ENCODE measurements around the gene PARP12.

Gene PARP12

GRCh38 chr7:140033036-140033435, 29.7 kb downstream of the PARP12 start:
- DNase-seq: no peak

- DNase-seq: no peak
Measured at GRCh38 chr7:140031364-140031763, 31.4 kb downstream of the PARP12 start.

- no peak for DNase-seq
Measured at GRCh38 chr7:140029072-140029471, 33.7 kb downstream of the PARP12 start.

DNA sequence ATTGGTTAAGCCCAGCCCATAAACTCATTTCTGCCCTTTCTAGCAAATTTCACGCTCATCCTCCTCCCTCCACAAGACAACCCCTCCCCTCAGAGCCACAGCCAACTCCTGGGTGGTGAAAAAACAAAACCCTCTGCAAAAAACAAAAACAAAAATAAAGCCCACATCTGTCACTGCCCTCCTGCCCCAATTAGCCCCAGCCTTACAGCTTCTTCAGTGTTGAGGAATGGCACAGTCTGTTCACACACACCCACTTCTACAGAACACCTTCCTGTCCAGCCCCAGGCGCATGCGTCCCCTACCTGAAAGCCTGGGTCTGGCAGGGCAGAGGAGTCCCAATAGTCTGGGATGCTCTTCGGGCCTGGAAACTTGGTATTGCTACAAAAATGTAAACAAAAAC, 34.4 kb downstream of the PARP12 start:
- DNase-seq: no peak

- no peak for DNase-seq
Measured at GRCh38 chr7:140027858-140028257, 34.9 kb downstream of the PARP12 start.

DNA sequence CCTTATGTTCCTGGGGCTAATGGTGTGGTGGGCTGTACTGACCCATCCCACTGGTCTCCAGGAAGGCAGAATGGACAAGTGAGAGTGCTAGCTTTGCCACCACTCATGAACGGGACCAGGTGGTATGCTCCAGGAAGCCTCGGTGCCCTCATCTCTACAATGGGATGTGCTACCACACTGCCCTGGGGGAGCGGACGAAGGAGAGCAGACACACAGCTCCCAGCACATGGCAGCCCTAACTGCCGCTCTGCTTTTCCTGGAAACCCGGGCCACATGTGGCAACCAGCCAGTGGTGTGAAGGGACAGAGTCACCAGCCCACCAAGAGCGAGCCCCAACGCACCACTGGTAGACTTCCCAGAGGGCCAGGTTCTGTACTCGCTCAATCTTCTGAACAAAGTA, 35.8 kb downstream of the PARP12 start:
- DNase-seq: no peak

GRCh38 chr7:140025814-140026433, 36.8 kb downstream of the PARP12 start:
- DNase-seq: no peak

DNA sequence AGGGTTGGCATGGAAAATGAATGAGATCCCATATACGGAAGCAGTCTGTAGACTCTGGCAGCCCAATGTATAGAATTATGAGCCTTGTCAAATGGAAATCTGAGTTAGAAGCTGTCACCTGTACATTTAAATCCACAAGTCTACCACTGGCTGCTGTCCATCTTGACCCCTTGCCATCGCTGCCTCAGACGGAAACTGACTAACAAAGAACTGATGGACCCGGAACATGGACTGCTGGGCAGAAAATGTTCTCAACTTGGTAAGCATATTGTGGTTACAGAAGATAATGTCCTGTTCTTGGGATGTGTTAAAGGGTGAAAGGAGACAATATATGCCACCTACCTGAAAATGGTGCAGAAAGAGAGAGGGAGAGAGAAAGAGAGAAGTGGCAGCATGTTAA, 37.5 kb downstream of the PARP12 start:
- DNase-seq: no peak

DNA sequence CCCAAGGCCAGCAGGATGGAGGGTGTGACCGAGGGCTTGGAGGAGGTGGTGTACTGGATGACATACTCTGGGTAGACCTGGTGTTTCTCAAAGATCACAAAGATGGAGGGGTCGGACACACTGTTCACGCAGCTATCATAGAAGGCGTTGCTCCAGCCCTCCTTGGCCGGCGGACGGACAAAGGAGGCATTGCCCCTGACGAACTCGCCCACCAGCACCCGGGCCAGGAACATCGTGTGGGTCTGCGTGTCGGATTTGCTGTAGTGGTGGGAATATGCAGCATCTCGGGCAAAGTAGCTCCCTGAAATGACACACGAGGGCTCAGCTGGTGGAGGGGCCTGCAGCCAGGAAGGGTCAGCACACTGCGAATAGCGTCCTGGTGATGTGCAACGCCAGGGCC, 38.2 kb downstream of the PARP12 start:
- DNase-seq: no peak

GRCh38 chr7:140023728-140024127, 39.0 kb downstream of the PARP12 start:
- DNase-seq: no peak

- no peak for DNase-seq
Measured at GRCh38 chr7:140022582-140023211, 40.1 kb downstream of the PARP12 start.

DNA sequence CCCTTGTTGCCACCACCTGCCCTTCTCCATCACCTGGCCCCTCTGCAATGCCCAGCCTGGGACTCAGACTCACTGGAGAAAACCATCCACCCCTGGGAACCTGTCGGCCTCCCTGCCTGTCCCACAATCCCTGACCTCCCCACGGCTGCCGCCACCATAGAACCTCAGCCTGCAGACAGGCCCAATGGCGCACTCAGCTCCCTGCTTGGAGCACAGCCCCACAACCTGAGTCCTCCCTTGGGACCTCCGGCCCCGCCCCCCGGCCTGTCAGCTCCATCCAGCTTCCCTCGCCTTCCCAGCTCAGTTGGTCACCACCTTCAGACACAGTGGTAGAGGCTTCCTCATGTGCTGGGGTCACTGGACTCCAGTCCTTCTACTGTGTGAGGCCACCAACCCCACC, 41.1 kb downstream of the PARP12 start:
- DNase-seq: no peak

GRCh38 chr7:140019606-140020005, 43.1 kb downstream of the PARP12 start:
- no peak for DNase-seq

DNA sequence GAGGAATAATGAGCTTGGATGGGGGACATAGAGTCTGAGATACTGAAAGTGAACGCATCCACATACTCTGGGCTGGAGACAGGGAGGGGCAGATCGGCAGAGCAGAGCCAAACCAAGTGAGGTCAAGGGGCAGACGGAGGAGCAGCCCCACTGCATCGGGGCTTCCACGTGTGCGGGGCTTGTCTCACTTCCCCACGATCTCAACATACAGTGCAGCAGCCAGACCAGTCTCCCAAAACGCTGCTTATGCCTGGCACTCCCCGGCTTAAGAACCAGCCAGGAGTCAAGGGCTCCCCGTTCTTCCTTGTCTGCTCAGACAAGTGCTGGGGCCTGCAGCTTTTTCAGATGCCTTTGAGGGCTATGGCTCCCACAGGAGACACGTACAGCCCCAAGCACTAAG, 43.6 kb downstream of the PARP12 start:
- DNase-seq: no peak

DNA sequence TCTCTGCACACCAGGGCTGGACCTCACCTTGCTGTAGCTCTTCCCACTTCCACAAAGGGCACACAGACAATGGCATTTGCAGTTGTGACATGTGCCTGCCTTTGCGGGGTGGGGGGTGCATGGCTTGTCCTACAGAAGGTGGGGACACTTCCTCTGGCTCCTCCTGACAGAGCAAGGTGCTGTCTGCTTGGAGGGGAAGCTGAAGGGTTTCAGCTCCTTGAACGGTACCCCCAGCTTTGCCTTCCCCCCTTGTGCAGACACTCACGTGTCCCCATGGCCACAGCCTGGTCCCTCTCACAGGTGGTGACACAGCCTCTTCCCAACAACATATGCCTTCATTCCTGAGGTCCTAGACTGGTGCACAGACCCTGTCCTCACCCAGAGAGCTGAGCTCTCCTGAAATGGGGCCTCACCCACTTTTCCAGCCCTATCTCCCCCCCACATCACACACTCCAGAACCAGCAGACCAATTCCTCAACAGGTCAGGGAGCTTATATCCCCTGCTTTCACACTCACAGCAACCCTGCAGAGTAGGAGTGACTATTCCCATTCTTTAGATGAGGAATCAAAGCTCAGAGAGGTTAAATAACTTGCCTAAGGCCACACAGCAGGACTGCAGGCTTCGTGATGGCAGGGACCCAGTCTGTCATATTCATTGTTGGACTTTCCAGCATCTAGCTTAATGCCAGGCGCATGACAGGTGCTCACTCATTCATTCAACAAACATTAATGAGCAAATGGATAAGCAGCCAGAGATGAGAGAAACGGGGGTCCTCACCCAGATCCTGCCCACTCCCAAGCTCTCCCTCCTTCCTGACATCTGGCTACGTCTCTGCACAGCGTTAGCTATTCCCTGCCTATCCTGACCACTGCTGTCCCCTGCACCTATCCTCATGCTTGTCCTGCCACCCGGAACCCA, 44.4 kb downstream of the PARP12 start:
- DNase-seq: no peak

GRCh38 chr7:140017543-140017942, 45.2 kb downstream of the PARP12 start:
- no peak for DNase-seq

- DNase-seq: no peak
Measured at GRCh38 chr7:140017034-140017433, 45.7 kb downstream of the PARP12 start.

DNA sequence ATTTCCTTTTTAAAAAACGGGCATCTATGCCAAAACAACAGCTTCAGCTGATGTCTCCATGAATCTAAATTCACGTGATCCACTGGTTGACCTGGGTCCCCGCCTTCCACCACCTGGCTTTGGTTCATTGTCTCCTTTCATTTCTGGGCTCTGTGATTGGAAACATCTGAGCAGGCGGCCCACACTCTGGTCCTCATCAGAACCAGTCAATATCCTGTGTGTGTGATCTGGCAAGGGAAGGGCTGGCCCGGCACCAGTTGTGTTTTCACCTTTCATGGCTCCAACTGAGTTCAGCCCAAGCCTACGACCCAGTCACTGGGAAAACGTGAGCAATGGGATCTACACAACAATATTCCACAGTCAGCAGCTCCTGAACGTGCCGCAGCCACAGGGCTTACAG, 46.2 kb downstream of the PARP12 start:
- DNase-seq: no peak

GRCh38 chr7:140015471-140015970, 47.2 kb downstream of the PARP12 start:
- DNase-seq: no peak

GRCh38 chr7:140014123-140014522, 48.6 kb downstream of the PARP12 start:
- no peak for DNase-seq

GRCh38 chr7:140013676-140014075, 49.1 kb downstream of the PARP12 start:
- no peak for DNase-seq

DNA sequence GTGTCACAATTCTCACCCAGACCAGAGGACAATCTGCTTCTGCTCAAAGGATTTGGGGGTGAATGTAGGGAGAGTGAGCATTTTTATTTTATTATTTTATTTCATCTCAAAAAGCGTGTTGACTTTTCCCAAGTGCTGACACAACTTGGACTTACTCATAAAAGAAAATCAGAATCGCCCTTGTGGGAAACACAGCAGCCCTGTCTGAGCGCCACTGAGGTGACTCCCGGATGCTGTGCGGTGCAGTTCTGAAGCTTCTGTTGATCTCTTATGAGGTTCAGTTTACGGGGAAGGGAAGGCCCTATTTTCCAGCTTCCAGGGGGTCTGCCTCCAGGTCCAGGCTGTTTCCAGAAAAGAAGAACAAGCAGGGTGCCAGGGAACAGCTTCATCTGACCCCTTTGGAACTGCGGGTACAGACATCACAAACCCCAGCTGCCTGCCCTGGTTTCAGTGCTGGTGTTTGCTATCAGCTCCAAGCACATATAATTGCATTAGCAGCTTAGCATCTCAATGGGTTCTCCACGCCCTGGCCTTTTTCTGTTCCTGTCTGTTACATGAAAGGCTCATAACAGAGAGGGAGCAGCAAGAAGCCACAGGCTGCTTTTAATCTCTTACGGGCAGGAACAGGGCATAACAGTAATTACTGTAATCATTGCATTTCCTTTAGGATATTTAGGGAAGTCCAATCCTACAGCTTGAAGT, 52.4 kb downstream of the PARP12 start:
- no peak for DNase-seq

DNA sequence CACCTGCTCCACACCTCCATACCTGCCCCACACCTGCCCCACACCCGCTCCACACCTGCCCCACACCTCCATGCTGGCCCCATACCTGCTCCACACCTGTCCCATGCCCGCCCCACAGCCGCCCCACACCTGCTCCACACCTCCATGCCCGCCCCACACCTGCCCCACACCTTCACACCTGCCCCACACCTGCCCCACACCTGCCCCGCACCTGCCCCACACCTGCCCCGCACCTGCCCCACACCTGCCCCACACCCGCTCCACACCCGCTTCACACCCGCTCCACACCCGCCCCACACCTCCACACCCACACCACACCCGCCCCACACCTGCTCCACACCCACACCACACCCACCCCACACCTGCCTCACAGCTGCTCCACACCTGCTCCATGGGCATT, 53.0 kb downstream of the PARP12 start:
- no peak for DNase-seq

All from stimulated activated CD4-positive, alpha-beta T cell treated with anti-CD3 and anti-CD28 coated beads, Interleukin-1b, Interleukin-23, amount 100 ng/mL, for 48 hours (primary cell).